Measurements from ENCODE around the gene HAAO.

GRCh38 chr2:42755191-42755880 lies 37.0 kb downstream of the HAAO start:
- TF ChIP-seq FOXM1 (IDR thresholded peaks at IDR 0.05; ENCODE audit: borderline replicate concordance), result no peak
- TF ChIP-seq SP1 (IDR thresholded peaks at IDR 0.05), result no peak
- no peak for TF ChIP-seq LEF1 (IDR thresholded peaks at IDR 0.05; ENCODE audit: borderline replicate concordance)
- TF ChIP-seq FOXA1 (IDR thresholded peaks at IDR 0.05), result no peak
- no peak for TF ChIP-seq FOXK2 (IDR thresholded peaks at IDR 0.05)
- no peak for TF ChIP-seq SUZ12 (IDR thresholded peaks at IDR 0.05)
- no peak for TF ChIP-seq ARNT (IDR thresholded peaks at IDR 0.05)
- no peak for TF ChIP-seq ELF4 (IDR thresholded peaks at IDR 0.05)
- TF ChIP-seq TARDBP (IDR thresholded peaks at IDR 0.05), result no peak
- no peak for TF ChIP-seq BHLHE40 (IDR thresholded peaks at IDR 0.05; ENCODE audit: borderline replicate concordance)
- no peak for TF ChIP-seq PKNOX1 (IDR thresholded peaks at IDR 0.05)
- TF ChIP-seq L3MBTL2 (conservative IDR thresholded peaks at IDR 0.05), result no peak
- TF ChIP-seq NFRKB (IDR thresholded peaks at IDR 0.05), result no peak
